ENCODE data around the gene RIMBP2.

RIMBP2 gene

DNA sequence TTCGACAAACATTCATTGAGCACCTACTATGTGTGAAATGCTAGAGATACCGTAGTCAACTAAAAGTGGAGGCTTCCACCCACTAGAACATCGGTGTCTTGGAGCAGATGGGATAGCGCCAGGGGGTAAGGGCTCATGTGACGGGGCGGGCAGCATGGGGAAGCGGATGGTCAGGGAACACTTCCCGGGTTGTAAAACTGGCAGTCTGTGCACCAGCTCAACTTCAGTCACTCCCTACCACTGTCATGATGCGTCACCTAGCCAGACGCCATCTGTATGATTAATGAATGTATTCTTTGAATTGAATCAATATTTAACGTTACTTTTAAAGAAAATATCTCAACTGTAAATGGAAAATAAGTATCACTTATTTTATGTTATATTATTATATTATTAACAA lies 284.9 kb downstream of the RIMBP2 start:
- Histone ChIP-seq H3K4me2 (ENCODE audit: low read length) (no peak overlapping the region), H3K4me3 (ENCODE audit: low read length) (no peak overlapping the region), H4K20me1 (ENCODE audit: insufficient read depth, low read length) (no peaks in the 10 kb centered on the region), H2AFZ (ENCODE audit: low read depth, low read length) (no peak overlapping the region), H3K27me3 (ENCODE audit: low read depth, low read length) (no peaks in the 10 kb centered on the region), H3K4me1 (ENCODE audit: low read length) (no peaks in the 10 kb centered on the region), H3K27ac (ENCODE audit: low read length) (no peak overlapping the region), H3K9ac (ENCODE audit: low read length) (no peak overlapping the region), H3K79me2 (ENCODE audit: low read length) (no peaks in the 10 kb centered on the region), H3K36me3 (replicated peaks; ENCODE audit: low read depth, low read length) (no peaks in the 10 kb centered on the region), H3K9me3 (ENCODE audit: insufficient read depth, low read length) (no peaks in the 10 kb centered on the region)
- TF ChIP-seq, protein P1, sequence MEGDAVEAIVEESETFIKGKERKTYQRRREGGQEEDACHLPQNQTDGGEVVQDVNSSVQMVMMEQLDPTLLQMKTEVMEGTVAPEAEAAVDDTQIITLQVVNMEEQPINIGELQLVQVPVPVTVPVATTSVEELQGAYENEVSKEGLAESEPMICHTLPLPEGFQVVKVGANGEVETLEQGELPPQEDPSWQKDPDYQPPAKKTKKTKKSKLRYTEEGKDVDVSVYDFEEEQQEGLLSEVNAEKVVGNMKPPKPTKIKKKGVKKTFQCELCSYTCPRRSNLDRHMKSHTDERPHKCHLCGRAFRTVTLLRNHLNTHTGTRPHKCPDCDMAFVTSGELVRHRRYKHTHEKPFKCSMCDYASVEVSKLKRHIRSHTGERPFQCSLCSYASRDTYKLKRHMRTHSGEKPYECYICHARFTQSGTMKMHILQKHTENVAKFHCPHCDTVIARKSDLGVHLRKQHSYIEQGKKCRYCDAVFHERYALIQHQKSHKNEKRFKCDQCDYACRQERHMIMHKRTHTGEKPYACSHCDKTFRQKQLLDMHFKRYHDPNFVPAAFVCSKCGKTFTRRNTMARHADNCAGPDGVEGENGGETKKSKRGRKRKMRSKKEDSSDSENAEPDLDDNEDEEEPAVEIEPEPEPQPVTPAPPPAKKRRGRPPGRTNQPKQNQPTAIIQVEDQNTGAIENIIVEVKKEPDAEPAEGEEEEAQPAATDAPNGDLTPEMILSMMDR (IDR thresholded peaks at IDR 0.05; ENCODE audit: low read depth, low read length): no peak
- no peak for TF ChIP-seq EZH2phosphoT487 (IDR thresholded peaks at IDR 0.05; ENCODE audit: low read depth)

DNA sequence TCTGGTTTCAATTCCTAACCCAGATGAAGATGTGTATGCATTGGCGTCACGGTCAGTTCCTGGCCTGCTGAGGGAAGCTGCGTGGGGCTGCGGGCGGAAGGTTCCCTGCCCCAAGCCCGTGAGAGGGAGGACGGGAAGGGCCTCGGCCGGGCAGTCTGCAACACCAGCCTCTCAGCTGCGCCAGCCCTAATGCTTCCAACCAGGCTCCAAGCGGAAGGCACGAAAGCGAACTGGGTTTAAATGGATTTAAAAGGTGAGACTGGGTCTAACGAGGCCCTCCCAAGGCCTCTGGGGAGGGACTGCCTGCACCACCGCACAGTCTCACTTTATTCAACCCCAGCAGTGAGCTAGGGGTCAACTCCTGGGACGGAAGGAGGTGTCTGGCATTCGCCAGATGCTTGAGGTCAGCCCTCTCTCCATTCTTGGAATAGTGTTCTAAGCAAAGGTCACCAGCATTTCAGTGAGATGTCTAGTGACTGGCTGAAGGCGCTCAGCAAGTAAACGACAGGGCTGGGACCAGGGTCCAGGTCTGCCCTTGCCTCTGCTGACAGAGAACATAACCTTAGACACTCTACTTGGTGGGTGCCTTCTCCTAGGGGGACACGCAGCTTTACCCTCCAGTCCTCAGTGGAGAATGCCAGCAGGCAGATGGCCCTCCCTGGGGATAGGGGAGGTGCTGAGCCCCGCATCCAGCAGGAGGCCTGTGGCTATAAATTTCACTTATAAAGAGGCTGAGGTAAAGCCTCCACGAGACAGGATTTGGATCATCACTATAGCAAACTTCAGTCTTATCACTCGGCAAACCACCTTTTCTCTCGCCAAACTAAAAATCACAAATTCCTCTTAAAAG lies 286.2 kb downstream of the RIMBP2 start:
- no peak overlapping the region for H3K27ac ChIP-seq (ENCODE audit: low read length)
- no peaks in the 10 kb centered on the region for H3K9me3 ChIP-seq (ENCODE audit: insufficient read depth, low read length)
- TF ChIP-seq, protein P1 (IDR thresholded peaks at IDR 0.05; ENCODE audit: low read depth, low read length): no peak
- no peak for TF ChIP-seq EZH2phosphoT487 (IDR thresholded peaks at IDR 0.05; ENCODE audit: low read depth)
- H3K4me1 ChIP-seq (ENCODE audit: low read length): no peaks in the 10 kb centered on the region
- no peak overlapping the region for H3K4me2 ChIP-seq (ENCODE audit: low read length)
- H3K79me2 ChIP-seq (ENCODE audit: low read length): no peaks in the 10 kb centered on the region
- no peak overlapping the region for H3K9ac ChIP-seq (ENCODE audit: low read length)
- no peaks in the 10 kb centered on the region for H3K27me3 ChIP-seq (ENCODE audit: low read depth, low read length)
- no peaks in the 10 kb centered on the region for H4K20me1 ChIP-seq (ENCODE audit: insufficient read depth, low read length)
- no peak overlapping the region for H2AFZ ChIP-seq (ENCODE audit: low read depth, low read length)
- no peaks in the 10 kb centered on the region for H3K36me3 ChIP-seq (replicated peaks; ENCODE audit: low read depth, low read length)
- no peak overlapping the region for H3K4me3 ChIP-seq (ENCODE audit: low read length)

DNA sequence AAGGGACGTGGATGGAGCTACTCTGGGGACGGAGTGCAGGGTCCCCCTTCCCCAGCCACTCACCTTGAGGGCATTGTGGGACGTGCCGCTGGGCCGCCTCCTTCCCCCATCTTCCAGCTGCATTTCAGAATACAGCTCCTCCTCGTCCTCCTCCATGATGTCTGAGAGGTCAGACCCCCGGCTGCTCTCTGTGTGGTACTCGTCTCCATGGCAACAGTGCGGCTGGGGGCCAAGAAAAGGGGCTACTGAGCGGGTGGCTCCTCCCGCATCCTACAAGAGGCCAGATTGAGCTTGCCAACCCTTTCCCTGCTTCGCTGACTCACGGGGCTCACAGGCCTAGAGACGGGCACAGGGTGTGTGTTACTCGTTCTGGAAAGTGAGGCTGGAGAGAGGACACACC lies 288.0 kb downstream of the RIMBP2 start:
- TF ChIP-seq EZH2phosphoT487 (IDR thresholded peaks at IDR 0.05; ENCODE audit: low read depth): no peak
- TF ChIP-seq, protein P1 (IDR thresholded peaks at IDR 0.05; ENCODE audit: low read depth, low read length): no peak
- Histone ChIP-seq H4K20me1 (ENCODE audit: insufficient read depth, low read length) (no peaks in the 10 kb centered on the region), H3K36me3 (replicated peaks; ENCODE audit: low read depth, low read length) (no peaks in the 10 kb centered on the region), H2AFZ (ENCODE audit: low read depth, low read length) (no peak overlapping the region), H3K4me1 (ENCODE audit: low read length) (no peaks in the 10 kb centered on the region), H3K4me2 (ENCODE audit: low read length) (no peak overlapping the region), H3K27me3 (ENCODE audit: low read depth, low read length) (no peaks in the 10 kb centered on the region), H3K4me3 (ENCODE audit: low read length) (no peak overlapping the region), H3K27ac (ENCODE audit: low read length) (no peak overlapping the region), H3K9ac (ENCODE audit: low read length) (no peak overlapping the region), H3K9me3 (ENCODE audit: insufficient read depth, low read length) (no peaks in the 10 kb centered on the region), H3K79me2 (ENCODE audit: low read length) (no peaks in the 10 kb centered on the region)

DNA sequence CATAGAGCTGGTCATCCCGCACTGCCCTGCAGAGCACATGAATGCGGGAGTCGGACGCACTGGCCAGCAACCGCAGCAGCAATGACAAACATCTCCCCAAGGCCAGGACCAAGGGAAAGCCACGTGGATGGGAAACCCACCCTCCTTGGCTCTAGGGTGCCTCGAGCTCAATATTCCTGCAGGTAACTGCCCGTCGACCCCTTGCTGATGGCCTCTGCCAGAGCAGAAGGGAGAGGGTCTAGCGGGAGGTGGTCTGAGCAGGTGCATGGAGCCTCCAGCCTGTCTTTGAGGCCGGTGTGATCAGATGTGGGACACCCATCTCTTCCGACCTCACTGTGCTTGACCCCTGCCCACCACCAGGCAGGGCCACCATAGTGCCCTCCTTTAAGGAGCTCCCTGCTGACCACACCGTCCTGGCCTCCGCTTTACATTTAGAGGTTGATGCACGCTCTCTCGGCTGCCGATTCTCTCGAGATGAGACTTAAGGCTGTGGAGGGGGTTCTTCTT lies 288.7 kb downstream of the RIMBP2 start:
- Histone ChIP-seq H3K4me1 (ENCODE audit: low read length) (no peaks in the 10 kb centered on the region), H3K4me2 (ENCODE audit: low read length) (no peak overlapping the region), H3K27me3 (ENCODE audit: low read depth, low read length) (no peaks in the 10 kb centered on the region), H2AFZ (ENCODE audit: low read depth, low read length) (no peak overlapping the region), H3K27ac (ENCODE audit: low read length) (no peak overlapping the region), H3K79me2 (ENCODE audit: low read length) (no peaks in the 10 kb centered on the region), H3K36me3 (replicated peaks; ENCODE audit: low read depth, low read length) (no peaks in the 10 kb centered on the region), H4K20me1 (ENCODE audit: insufficient read depth, low read length) (no peaks in the 10 kb centered on the region), H3K9me3 (ENCODE audit: insufficient read depth, low read length) (no peaks in the 10 kb centered on the region), H3K4me3 (ENCODE audit: low read length) (no peak overlapping the region), H3K9ac (ENCODE audit: low read length) (no peak overlapping the region)
- TF ChIP-seq, protein P1 (IDR thresholded peaks at IDR 0.05; ENCODE audit: low read depth, low read length): no peak
- no peak for TF ChIP-seq EZH2phosphoT487 (IDR thresholded peaks at IDR 0.05; ENCODE audit: low read depth)

All from OCI-LY3 (cell line).